T-helper 1 cell treated with Interleukin-12 subunit alpha and Interleukin-12 subunit beta and Interleukin-4 antibody, amounts not matched to agents 30 μg/mL and 1 μg/mL, for 36 hours (primary cell): ENCODE results near the gene FKBP2.

Source experiments
- H3K27ac Mint-ChIP-seq: one replicate; pipeline ENCODE4 v1.8.0; 2021; ENCODE audit warnings: mild to moderate bottlenecking, mixed read lengths
- H3K27me3 Mint-ChIP-seq: one replicate; pipeline ENCODE4 v1.8.0; 2021; ENCODE audit warnings: low read depth, mixed read lengths
- H3K36me3 Mint-ChIP-seq: one replicate; pipeline ENCODE4 v1.8.0; 2021; ENCODE audit warnings: low read depth, mixed read lengths
- H3K4me1 Mint-ChIP-seq: one replicate; pipeline ENCODE4 v1.8.0; 2021; ENCODE audit warnings: low read depth, mixed read lengths
- H3K4me3 Mint-ChIP-seq: one replicate; pipeline ENCODE4 v1.8.0; 2021; ENCODE audit warnings: mild to moderate bottlenecking, moderate library complexity, mixed read lengths
- H3K9me3 Mint-ChIP-seq: one replicate; pipeline ENCODE4 v1.8.0; 2021; ENCODE audit warnings: mixed read lengths

Gene FKBP2

DNA sequence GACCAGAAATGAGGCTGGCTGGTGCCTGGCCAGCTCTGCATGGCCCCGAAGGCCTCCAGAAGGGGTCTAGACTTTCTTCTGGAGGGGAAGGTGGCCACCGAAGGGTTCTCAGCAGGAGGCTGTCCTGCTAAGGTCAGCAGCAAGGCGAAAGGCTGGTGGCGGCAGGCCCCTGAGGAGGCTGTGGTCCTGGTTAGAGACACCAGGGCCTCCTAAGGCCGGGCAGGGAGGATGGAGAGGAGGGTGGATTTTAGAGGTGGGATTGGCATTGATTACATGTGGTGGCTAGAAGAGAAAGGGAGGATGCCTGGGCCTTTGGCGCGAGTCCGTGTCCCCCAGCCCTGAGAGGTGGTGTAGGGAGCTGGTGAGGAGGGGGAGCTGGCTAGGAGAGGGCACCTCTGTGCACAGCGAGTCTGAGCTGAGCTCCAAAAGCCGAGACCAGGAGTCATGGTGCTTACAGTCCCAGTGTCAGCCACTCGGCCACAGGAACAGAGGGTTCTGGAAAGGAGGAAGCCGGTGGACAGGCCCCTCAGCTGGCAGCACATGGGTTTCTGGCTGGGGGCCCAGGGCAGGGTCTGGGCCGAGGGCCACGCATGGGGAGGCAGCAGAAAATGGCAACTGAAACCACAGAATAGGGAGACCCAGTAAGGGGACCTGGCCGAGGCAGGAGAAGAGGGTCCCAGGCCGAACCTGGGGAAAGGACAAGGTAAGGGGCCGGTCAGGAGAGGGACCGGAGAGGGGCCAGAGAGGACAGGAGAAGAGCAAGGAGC is 31.9 kb upstream of the FKBP2 start:
- H3K36me3 Mint-ChIP-seq = peaks cover 50% of the 10 kb centered on the region
- peaks cover 29% of the 10 kb centered on the region for H3K4me1 Mint-ChIP-seq
- H3K9me3 Mint-ChIP-seq = no peaks in the 10 kb centered on the region
- no peaks in the 10 kb centered on the region for H3K27me3 Mint-ChIP-seq
- H3K4me3 Mint-ChIP-seq = peak overlapping the region; percentile 65
- H3K27ac Mint-ChIP-seq = peak overlapping the region; percentile 67

GRCh38 chr11:64209563-64209843 is 31.4 kb upstream of the FKBP2 start:
- peaks cover 45% of the 10 kb centered on the region for H3K36me3 Mint-ChIP-seq
- no peaks in the 10 kb centered on the region for H3K27me3 Mint-ChIP-seq
- no peaks in the 10 kb centered on the region for H3K9me3 Mint-ChIP-seq
- no peak overlapping the region for H3K4me3 Mint-ChIP-seq
- H3K4me1 Mint-ChIP-seq = peaks cover 24% of the 10 kb centered on the region
- no peak overlapping the region for H3K27ac Mint-ChIP-seq

DNA sequence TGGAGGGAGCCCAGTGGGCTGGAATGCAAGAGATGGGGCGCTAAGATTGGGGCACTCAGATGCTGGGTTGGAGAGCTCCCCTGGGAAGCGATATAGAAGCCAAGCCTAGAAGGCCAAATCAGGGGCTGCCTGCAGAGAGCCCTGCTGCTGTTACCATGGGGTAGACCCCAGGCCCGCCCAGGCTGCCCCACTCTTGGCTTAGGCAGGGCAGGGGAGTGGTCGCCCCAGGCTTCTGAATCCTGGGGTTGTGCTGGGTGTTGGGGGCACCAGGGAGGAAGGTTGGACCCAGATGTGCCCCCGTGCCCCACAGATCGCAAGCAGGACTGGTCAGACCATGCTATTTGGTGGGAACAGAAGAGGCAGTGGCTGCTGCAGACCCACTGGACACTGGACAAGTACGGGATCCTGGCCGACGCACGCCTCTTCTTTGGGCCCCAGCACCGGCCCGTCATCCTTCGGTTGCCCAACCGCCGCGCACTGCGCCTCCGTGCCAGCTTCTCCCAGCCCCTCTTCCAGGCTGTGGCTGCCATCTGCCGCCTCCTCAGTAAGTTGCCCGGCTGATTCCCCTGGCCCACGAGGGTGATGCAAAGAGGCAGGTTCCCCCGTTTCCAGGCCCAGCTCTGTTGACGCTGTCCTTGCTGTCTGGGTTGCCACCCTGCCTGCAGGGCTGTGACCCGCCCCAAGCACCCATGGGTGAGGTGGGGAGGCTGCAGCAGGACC is 30.4 kb upstream of the FKBP2 start:
- Mint-ChIP-seq H3K4me1 (peaks cover 24% of the 10 kb centered on the region), H3K4me3 (no peak overlapping the region), H3K27me3 (no peaks in the 10 kb centered on the region), H3K36me3 (peaks cover 48% of the 10 kb centered on the region), H3K9me3 (no peaks in the 10 kb centered on the region), H3K27ac (peak overlapping the region; percentile 24)

DNA sequence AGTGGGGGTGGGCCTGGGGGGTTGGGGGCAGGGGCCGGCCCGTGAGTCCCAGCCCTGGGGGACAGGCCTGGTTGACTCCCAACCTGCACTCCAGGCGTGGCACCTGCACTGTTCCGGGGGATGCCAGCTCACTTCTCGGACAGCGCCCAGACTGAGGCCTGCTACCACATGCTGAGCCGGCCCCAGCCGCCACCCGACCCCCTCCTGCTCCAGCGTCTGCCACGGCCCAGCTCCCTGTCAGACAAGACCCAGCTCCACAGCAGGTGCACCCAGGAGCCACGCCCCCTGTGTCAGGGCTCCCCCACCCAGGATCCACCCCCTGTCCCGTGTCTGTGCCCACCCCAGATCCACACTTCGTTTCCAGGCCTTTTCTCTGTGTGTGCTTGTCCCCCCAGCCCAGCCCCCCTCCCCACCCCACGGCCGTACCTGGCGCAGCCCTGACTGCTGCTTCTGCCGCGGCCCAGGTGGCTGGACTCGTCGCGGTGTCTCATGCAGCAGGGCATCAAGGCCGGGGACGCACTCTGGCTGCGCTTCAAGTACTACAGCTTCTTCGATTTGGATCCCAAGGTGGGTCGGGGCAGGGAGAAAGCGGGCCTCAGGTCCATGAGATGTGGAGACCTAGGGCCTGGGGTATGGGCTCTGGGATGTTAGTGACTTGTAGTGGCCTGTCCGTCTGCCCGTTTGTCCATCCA is 29.6 kb upstream of the FKBP2 start:
- Mint-ChIP-seq H3K9me3 (no peaks in the 10 kb centered on the region), H3K36me3 (peaks cover 46% of the 10 kb centered on the region), H3K27me3 (no peaks in the 10 kb centered on the region), H3K4me1 (peaks cover 19% of the 10 kb centered on the region), H3K27ac (no peak overlapping the region), H3K4me3 (no peak overlapping the region)

DNA sequence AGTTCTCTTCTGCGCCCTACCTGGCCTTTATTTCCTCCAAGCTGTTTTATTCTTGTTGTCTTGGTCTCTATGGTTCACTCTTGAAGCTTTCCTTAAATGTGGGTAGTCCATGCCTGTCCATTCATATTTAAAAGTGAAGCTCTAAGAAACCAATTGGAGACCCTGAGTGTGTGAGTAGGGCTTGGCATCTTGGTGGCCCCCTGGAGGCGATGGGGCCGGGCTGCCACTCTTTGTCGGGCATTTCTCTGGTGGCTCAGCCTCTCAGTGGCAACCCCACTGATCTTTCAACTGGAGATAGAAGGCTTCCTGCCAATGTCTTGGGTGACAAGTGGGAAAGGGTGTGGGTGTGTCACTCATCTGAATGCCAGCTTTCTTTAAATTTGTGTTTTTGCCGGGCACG is 24.0 kb upstream of the FKBP2 start:
- no peak overlapping the region for H3K27ac Mint-ChIP-seq
- peaks cover 14% of the 10 kb centered on the region for H3K4me1 Mint-ChIP-seq
- H3K4me3 Mint-ChIP-seq = no peak overlapping the region
- no peaks in the 10 kb centered on the region for H3K9me3 Mint-ChIP-seq
- no peaks in the 10 kb centered on the region for H3K27me3 Mint-ChIP-seq
- peaks cover 29% of the 10 kb centered on the region for H3K36me3 Mint-ChIP-seq

DNA sequence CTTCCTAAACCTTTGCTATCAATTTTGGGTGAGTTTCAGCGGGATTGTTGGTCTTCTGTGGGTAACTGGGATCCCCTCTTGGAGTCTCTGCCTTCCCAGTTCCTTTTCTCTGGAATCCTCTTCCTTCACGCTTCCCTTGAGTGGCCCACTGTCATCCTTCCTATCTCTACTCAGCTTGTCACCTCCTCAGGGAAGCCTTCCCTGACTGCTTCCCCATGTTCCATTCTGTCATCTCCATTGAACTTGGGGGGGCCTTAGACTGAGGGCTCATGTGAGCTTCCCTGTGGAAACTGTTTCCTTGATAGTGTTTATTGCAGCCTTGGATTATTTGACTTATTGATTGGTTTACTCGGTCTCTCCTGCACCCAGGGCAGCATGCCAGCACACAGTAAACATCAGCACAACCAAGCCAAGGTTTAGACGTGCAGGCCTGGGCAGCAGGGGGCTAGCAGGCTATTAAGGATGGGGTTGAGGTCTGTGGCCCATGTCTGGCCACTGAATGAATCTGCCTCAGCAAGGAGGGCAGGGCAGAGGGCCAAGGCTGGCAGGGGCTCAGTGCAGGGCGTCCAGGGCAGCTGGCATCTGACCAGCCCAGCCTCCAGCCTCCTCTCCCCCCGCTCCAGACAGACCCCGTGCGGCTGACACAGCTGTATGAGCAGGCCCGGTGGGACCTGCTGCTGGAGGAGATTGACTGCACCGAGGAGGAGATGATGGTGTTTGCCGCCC is 22.1 kb upstream of the FKBP2 start:
- Mint-ChIP-seq H3K27me3 (no peaks in the 10 kb centered on the region), H3K9me3 (no peaks in the 10 kb centered on the region), H3K27ac (no peak overlapping the region), H3K4me1 (peaks cover 8% of the 10 kb centered on the region), H3K4me3 (no peak overlapping the region), H3K36me3 (peaks cover 20% of the 10 kb centered on the region)

DNA sequence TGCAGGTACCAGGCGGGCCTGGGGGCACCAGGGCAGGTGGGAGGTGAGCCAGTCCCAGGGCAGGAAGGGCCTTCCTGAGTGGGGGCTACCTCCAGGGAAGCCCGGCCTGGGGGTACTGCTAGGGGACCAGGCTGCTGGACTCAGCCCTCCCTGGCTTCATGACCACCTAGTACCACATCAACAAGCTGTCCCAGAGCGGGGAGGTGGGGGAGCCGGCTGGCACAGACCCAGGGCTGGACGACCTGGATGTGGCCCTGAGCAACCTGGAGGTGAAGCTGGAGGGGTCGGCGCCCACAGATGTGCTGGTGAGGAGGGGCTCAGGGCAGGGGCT is 21.6 kb upstream of the FKBP2 start:
- H3K27me3 Mint-ChIP-seq = no peaks in the 10 kb centered on the region
- H3K4me3 Mint-ChIP-seq = no peak overlapping the region
- H3K36me3 Mint-ChIP-seq = peaks cover 18% of the 10 kb centered on the region
- peaks cover 8% of the 10 kb centered on the region for H3K4me1 Mint-ChIP-seq
- no peak overlapping the region for H3K27ac Mint-ChIP-seq
- H3K9me3 Mint-ChIP-seq = no peaks in the 10 kb centered on the region

- H3K9me3 Mint-ChIP-seq = no peaks in the 10 kb centered on the region
- H3K27me3 Mint-ChIP-seq = no peaks in the 10 kb centered on the region
- H3K27ac Mint-ChIP-seq = no peak overlapping the region
- H3K36me3 Mint-ChIP-seq = peaks cover 18% of the 10 kb centered on the region
- peaks cover 8% of the 10 kb centered on the region for H3K4me1 Mint-ChIP-seq
- no peak overlapping the region for H3K4me3 Mint-ChIP-seq
Measured at GRCh38 chr11:64219755-64220154, 21.1 kb upstream of the FKBP2 start.

- Mint-ChIP-seq H3K27me3 (no peaks in the 10 kb centered on the region), H3K4me1 (peaks cover 9% of the 10 kb centered on the region), H3K4me3 (no peak overlapping the region), H3K36me3 (peaks cover 12% of the 10 kb centered on the region), H3K27ac (no peak overlapping the region), H3K9me3 (no peaks in the 10 kb centered on the region)
Measured at GRCh38 chr11:64220271-64220670, 20.6 kb upstream of the FKBP2 start.

- Mint-ChIP-seq H3K27me3 (no peaks in the 10 kb centered on the region), H3K9me3 (no peaks in the 10 kb centered on the region), H3K4me3 (no peak overlapping the region), H3K36me3 (peaks cover 12% of the 10 kb centered on the region), H3K27ac (no peak overlapping the region), H3K4me1 (peaks cover 10% of the 10 kb centered on the region)
Measured at GRCh38 chr11:64220798-64221197, 20.1 kb upstream of the FKBP2 start.

DNA sequence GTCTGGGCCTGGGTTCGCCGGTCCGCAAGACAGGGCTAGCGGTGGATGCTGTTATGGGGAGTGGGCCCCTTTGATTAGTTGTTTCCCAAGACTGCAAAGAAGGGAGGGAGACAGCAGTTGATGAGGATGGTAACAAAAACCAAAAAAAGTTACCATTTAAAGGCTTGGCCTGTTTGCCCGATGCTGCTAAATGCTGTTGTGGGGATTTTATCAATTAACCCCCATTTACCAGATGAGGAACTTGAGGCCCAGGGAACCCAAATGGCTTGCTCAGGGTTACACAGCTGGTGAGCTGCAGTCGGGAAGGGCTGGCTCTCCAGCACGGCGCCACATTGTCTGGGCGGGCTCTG is 18.3 kb upstream of the FKBP2 start:
- peaks cover 8% of the 10 kb centered on the region for H3K36me3 Mint-ChIP-seq

DNA sequence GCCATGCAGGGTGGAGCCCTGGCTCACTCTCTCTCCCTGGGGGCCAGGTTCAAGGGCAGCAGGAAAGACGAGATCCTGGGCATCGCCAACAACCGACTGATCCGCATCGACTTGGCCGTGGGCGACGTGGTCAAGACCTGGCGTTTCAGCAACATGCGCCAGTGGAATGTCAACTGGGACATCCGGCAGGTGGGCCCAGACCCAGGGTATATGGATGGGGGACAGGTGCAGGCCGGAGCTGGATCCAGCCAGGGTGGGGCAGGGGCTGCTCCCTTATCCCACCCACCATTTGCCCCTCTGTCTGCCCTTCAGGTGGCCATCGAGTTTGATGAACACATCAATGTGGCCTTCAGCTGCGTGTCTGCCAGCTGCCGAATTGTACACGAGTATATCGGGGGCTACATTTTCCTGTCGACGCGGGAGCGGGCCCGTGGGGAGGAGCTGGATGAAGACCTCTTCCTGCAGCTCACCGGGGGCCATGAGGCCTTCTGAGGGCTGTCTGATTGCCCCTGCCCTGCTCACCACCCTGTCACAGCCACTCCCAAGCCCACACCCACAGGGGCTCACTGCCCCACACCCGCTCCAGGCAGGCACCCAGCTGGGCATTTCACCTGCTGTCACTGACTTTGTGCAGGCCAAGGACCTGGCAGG is 17.8 kb upstream of the FKBP2 start:
- H3K9me3 Mint-ChIP-seq = no peaks in the 10 kb centered on the region
- no peaks in the 10 kb centered on the region for H3K27me3 Mint-ChIP-seq
- H3K27ac Mint-ChIP-seq = no peak overlapping the region
- no peak overlapping the region for H3K4me3 Mint-ChIP-seq
- H3K4me1 Mint-ChIP-seq = peaks cover 17% of the 10 kb centered on the region
- peaks cover 8% of the 10 kb centered on the region for H3K36me3 Mint-ChIP-seq

More for the DNA sequence above, 18.3 kb upstream of the FKBP2 start:
- no peaks in the 10 kb centered on the region for H3K27me3 Mint-ChIP-seq
- H3K27ac Mint-ChIP-seq = no peak overlapping the region
- H3K4me1 Mint-ChIP-seq = peaks cover 15% of the 10 kb centered on the region
- H3K9me3 Mint-ChIP-seq = no peaks in the 10 kb centered on the region
- no peak overlapping the region for H3K4me3 Mint-ChIP-seq

- Mint-ChIP-seq H3K27ac (peak overlapping the region; percentile 79), H3K4me1 (peaks cover 14% of the 10 kb centered on the region), H3K27me3 (no peaks in the 10 kb centered on the region), H3K4me3 (peak overlapping the region; percentile 88), H3K36me3 (peaks cover 2% of the 10 kb centered on the region), H3K9me3 (no peaks in the 10 kb centered on the region)
Measured at GRCh38 chr11:64224151-64224890, 16.6 kb upstream of the FKBP2 start.
